H9 (cell line): ENCODE results near the gene L1CAM. TPM values are rescaled to one million over a fixed set of nuclear protein-coding genes. Genes with fewer than 3 reads are reported as not detected.

Experiments used
- DNase-seq: peaks from one replicate; pipeline ENCODE4 v3.0.0-alpha.2; 2017
- H2AFZ ChIP-seq: one replicate; pipeline ENCODE4 v1.6.1; 2013; ENCODE audit warnings: mild to moderate bottlenecking, low read length, control low read depth, moderate library complexity
- H2AK5ac ChIP-seq: 2 replicates; pipeline ENCODE4 v1.6.1; 2013; ENCODE audit warnings: low read length, control low read depth, mixed read lengths; ENCODE audit not compliant: insufficient read length
- H2BK120ac ChIP-seq: one replicate; pipeline ENCODE4 v1.6.1; 2013; ENCODE audit warnings: low read depth, mild to moderate bottlenecking, low read length, control low read depth, inconsistent platforms; ENCODE audit not compliant: poor library complexity, severe bottlenecking
- H2BK12ac ChIP-seq: 2 replicates; pipeline ENCODE4 v1.6.1; 2013; ENCODE audit warnings: low read length, control low read depth, mixed read lengths, low read depth; ENCODE audit not compliant: insufficient read length
- H2BK15ac ChIP-seq: 2 replicates; pipeline ENCODE4 v1.6.1; 2013; ENCODE audit warnings: low read depth, low read length, control low read depth
- H2BK20ac ChIP-seq: one replicate; pipeline ENCODE4 v1.6.1; 2013; ENCODE audit warnings: low read depth, mild to moderate bottlenecking, low read length, control low read depth, inconsistent platforms; ENCODE audit not compliant: poor library complexity, severe bottlenecking
- H2BK5ac ChIP-seq: 2 replicates; pipeline ENCODE4 v1.6.1; 2013; ENCODE audit warnings: low read length, control low read depth, mixed read lengths; ENCODE audit not compliant: insufficient read length
- H3K14ac ChIP-seq: 2 replicates; pipeline ENCODE4 v1.6.1; 2013; ENCODE audit warnings: low read length, control low read depth; ENCODE audit not compliant: insufficient read depth
- H3K18ac ChIP-seq: 2 replicates; pipeline ENCODE4 v1.6.1; 2013; ENCODE audit warnings: low read depth, mild to moderate bottlenecking, mixed read lengths, low read length, control low read depth; ENCODE audit not compliant: insufficient read length
- H3K23ac ChIP-seq: 2 replicates; pipeline ENCODE4 v1.6.1; 2013; ENCODE audit warnings: low read length, control low read depth, mixed read lengths, low read depth; ENCODE audit not compliant: insufficient read length
- H3K23me2 ChIP-seq: 2 replicates; pipeline ENCODE4 v1.6.1; 2013; ENCODE audit warnings: low read depth, mild to moderate bottlenecking, mixed read lengths, low read length, control low read depth; ENCODE audit not compliant: insufficient read length, poor library complexity, severe bottlenecking
- H3K27ac ChIP-seq: 2 replicates; pipeline ENCODE4 v1.5.1; 2013; ENCODE audit warnings: low read length, control low read depth, mixed read lengths, low read depth; ENCODE audit not compliant: insufficient read length
- H3K27me3 ChIP-seq: 2 replicates; pipeline ENCODE4 v1.6.1; 2013; ENCODE audit warnings: low read length, control low read depth, inconsistent platforms; ENCODE audit not compliant: insufficient read depth
- H3K4ac ChIP-seq: 2 replicates; pipeline ENCODE4 v1.6.1; 2013; ENCODE audit warnings: low read depth, mild to moderate bottlenecking, control low read depth, inconsistent platforms, low read length, moderate library complexity
- H3K4me1 ChIP-seq: 2 replicates; pipeline ENCODE4 v1.6.1; 2013; ENCODE audit warnings: low read length, control low read depth, inconsistent platforms; ENCODE audit not compliant: insufficient read depth
- H3K4me2 ChIP-seq: 2 replicates; pipeline ENCODE4 v1.6.1; 2013; ENCODE audit warnings: low read length, control low read depth, mixed read lengths; ENCODE audit not compliant: insufficient read length, insufficient read depth
- H3K56ac ChIP-seq: 2 replicates; pipeline ENCODE4 v1.6.1; 2013; ENCODE audit warnings: low read depth, mild to moderate bottlenecking, mixed read lengths, low read length, control low read depth; ENCODE audit not compliant: insufficient read length
- H3K79me1 ChIP-seq: 2 replicates; pipeline ENCODE4 v1.6.1; 2013; ENCODE audit warnings: low read depth, mild to moderate bottlenecking, moderate library complexity, low read length, control low read depth, inconsistent platforms; ENCODE audit not compliant: insufficient read depth, poor library complexity, severe bottlenecking
- H3K79me2 ChIP-seq: 2 replicates; pipeline ENCODE4 v1.6.1; 2013; ENCODE audit warnings: low read length, control low read depth, inconsistent platforms; ENCODE audit not compliant: insufficient read depth
- H3K9ac ChIP-seq: 2 replicates; pipeline ENCODE4 v1.6.1; 2013; ENCODE audit warnings: low read length, control low read depth, mixed read lengths; ENCODE audit not compliant: insufficient read length; ENCODE audit errors: extremely low read depth
- H3K9me3 ChIP-seq: one replicate; pipeline ENCODE4 v1.6.1; 2013; ENCODE audit warnings: low read depth, low read length, inconsistent platforms; ENCODE audit not compliant: control insufficient read depth
- H3T11ph ChIP-seq: one replicate; pipeline ENCODE4 v1.6.1; 2013; ENCODE audit warnings: mild to moderate bottlenecking, low read length, control low read depth, inconsistent platforms
- H4K20me1 ChIP-seq: one replicate; pipeline ENCODE4 v1.6.1; 2013; ENCODE audit not compliant: control insufficient read depth, insufficient read length, insufficient read depth
- H4K5ac ChIP-seq: 2 replicates; pipeline ENCODE4 v1.6.1; 2013; ENCODE audit warnings: low read depth, mild to moderate bottlenecking, mixed read lengths, low read length, control low read depth; ENCODE audit not compliant: insufficient read length
- H4K8ac ChIP-seq: replicated peaks from 2 replicates; pipeline ENCODE4 v1.6.1; 2013; ENCODE audit warnings: low read length, control low read depth, mixed read lengths, low read depth; ENCODE audit not compliant: insufficient read length
- H4K91ac ChIP-seq: 2 replicates; pipeline ENCODE4 v1.6.1; 2013; ENCODE audit warnings: low read depth, mild to moderate bottlenecking, moderate library complexity, mixed read lengths, low read length, control low read depth; ENCODE audit not compliant: insufficient read length
- H3K27ac Mint-ChIP-seq, 3 experiments: 2 replicates in 2 of 3; 3 replicates in 1 of 3; pipeline ENCODE4 v1.8.0; 2020 to 2021; ENCODE audit warnings: mixed read lengths in 3 of 3, mild to moderate bottlenecking in 1 of 3, moderate library complexity in 1 of 3
- H3K27me3 Mint-ChIP-seq: 2 replicates; pipeline ENCODE4 v1.8.0; 2021; ENCODE audit warnings: low read depth, mild to moderate bottlenecking, moderate library complexity, mixed read lengths
- H3K36me3 Mint-ChIP-seq, 3 experiments: 2 replicates in 2 of 3; 3 replicates in 1 of 3; pipeline ENCODE4 v1.8.0; 2020 to 2021; ENCODE audit warnings: low read depth in 3 of 3, mixed read lengths in 3 of 3; ENCODE audit not compliant: insufficient read depth in 1 of 3
- H3K4me1 Mint-ChIP-seq, 2 experiments: 2 replicates each; pipeline ENCODE4 v1.8.0; 2020; ENCODE audit warnings: mixed read lengths in 2 of 2
- H3K4me3 Mint-ChIP-seq, 2 experiments: 2 replicates in 1 of 2; 3 replicates in 1 of 2; pipeline ENCODE4 v1.8.0; 2020 to 2021; ENCODE audit warnings: mild to moderate bottlenecking in 2 of 2, mixed read lengths in 2 of 2, moderate library complexity in 1 of 2
- H3K9me3 Mint-ChIP-seq, 2 experiments: 2 replicates in 1 of 2; 3 replicates in 1 of 2; pipeline ENCODE4 v1.8.0; 2020; ENCODE audit warnings: mild to moderate bottlenecking in 2 of 2, mixed read lengths in 2 of 2, moderate library complexity in 1 of 2
- CTCF ChIP-seq: fragments of 200-600 bp; sonication (generic); conservative IDR thresholded peaks from 3 replicates; pipeline ENCODE4 v1.8.0; 2021; ENCODE audit warnings: antibody characterized with exemption, mild to moderate bottlenecking
- WGBS: extraction: QIAGEN DNeasy Blood & Tissue Kit; methylation state at CpG from one replicate; pipeline ENCODE4 v1.1.7; 2013; ENCODE audit warnings: missing lambda C conversion rate, low lambda C conversion rate, mixed read lengths; ENCODE audit not compliant: insufficient read length; ENCODE audit errors: extremely low coverage; 5-methylcytosine and 5-hydroxymethylcytosine counted together
- total RNA-seq: library from RNA; stranded (reverse); gene quantifications from 2 replicates; pipeline ENCODE4 v1.2.1, GENCODE V29; 2021

The L1CAM gene
- total RNA-seq, 1 experiment from 2014 or later: 22.7 TPM

- Mint-ChIP-seq H3K27me3 (no peaks in the 10 kb centered on the region), H3K4me3 (no peak overlapping the region), H3K9me3 (peaks cover 53 to 67% of the 10 kb centered on the region in 2 experiments), H3K27ac (no peak overlapping the region), H3K4me1 (0 out of 4 replicates have a peak, but pooled peaks cover 0 to 3% of the 10 kb centered on the region in 2 experiments), H3K36me3 (peaks cover 3 to 38% (median 12%) of the 10 kb centered on the region in 3 experiments; a peak in 5 of 7 replicates)
- Histone ChIP-seq H3K56ac (no peak overlapping the region), H3K9ac (no peak overlapping the region), H3K23ac (no peak overlapping the region), H3K14ac (no peak overlapping the region), H3K79me2 (no peaks in the 10 kb centered on the region), H2AFZ (no peak overlapping the region), H3K23me2 (no peaks in the 10 kb centered on the region), H3K4me1 (no peaks in the 10 kb centered on the region), H4K20me1 (no peaks in the 10 kb centered on the region), H2BK15ac (no peak overlapping the region), H3K4ac (no peak overlapping the region), H2BK5ac (no peak overlapping the region), H2AK5ac (no peak overlapping the region), H2BK20ac (no peak overlapping the region), H3K27ac (no peak overlapping the region), H3T11ph (no peak overlapping the region), H2BK120ac (no peak overlapping the region), H3K79me1 (no peaks in the 10 kb centered on the region), H2BK12ac (no peak overlapping the region), H4K8ac (no peak overlapping the region), H3K4me2 (no peak overlapping the region), H3K27me3 (no peaks in the 10 kb centered on the region), H4K91ac (no peak overlapping the region), H3K9me3 (peaks cover 5% of the 10 kb centered on the region), H4K5ac (no peak overlapping the region), H3K18ac (no peak overlapping the region)
- no peak for DNase-seq
- WGBS: no CpG with 5 or more reads among the region's 25 CpGs
- no peak for TF ChIP-seq CTCF
These were observed 24.0 kb upstream of the L1CAM start for GRCh38 chrX:153909980-153910360.
